ENCODE results near the gene SMC1B. TPM values are rescaled to one million over a fixed set of nuclear protein-coding genes. Genes with fewer than 3 reads are reported as not detected.

The SMC1B gene
- polyA plus RNA-seq, 1 donor from 2014 or later = not detected

- Histone ChIP-seq H3K36me3 (ENCODE audit: insufficient read depth, low read length) (no peaks in the 10 kb centered on the region), H4K20me1 (ENCODE audit: insufficient read depth) (no peaks in the 10 kb centered on the region), H3K4me3 (ENCODE audit: low read length) (no peak overlapping the region), H3K27ac (ENCODE audit: low read length) (no peak overlapping the region), H2AFZ (ENCODE audit: low read depth, low read length) (no peak overlapping the region), H3K4me2 (ENCODE audit: low read length) (no peak overlapping the region), H3F3A (ENCODE audit: insufficient read depth, low read length, poor library complexity, severe bottlenecking) (no peaks in the 10 kb centered on the region), H3K9me3 (ENCODE audit: low read length) (no peaks in the 10 kb centered on the region), H3K9me2 (ENCODE audit: insufficient read depth, low read length) (no peaks in the 10 kb centered on the region), H3K9ac (ENCODE audit: low read length) (no peak overlapping the region), H3K79me2 (replicated peaks; ENCODE audit: insufficient read depth, low read length) (peaks cover 3% of the 10 kb centered on the region), H3K27me3 (ENCODE audit: insufficient read depth, low read depth, low read length) (no peaks in the 10 kb centered on the region)
- TF ChIP-seq REST (IDR thresholded peaks at IDR 0.05; ENCODE audit: borderline replicate concordance) (no peak), MXI1 (conservative IDR thresholded peaks at IDR 0.05; ENCODE audit: poor library complexity, severe bottlenecking) (no peak), EZH2 (IDR thresholded peaks at IDR 0.05; ENCODE audit: borderline replicate concordance, insufficient read depth, low read length, poor library complexity, severe bottlenecking) (no peak)
Observed at GRCh38 chr22:45312856-45313255, 100.5 kb downstream of the SMC1B start.

- H3K36me3 ChIP-seq (ENCODE audit: insufficient read depth, low read length) = no peaks in the 10 kb centered on the region
- H3K9me2 ChIP-seq (ENCODE audit: insufficient read depth, low read length) = no peaks in the 10 kb centered on the region
- H3K4me3 ChIP-seq (ENCODE audit: low read length) = no peak overlapping the region
- TF ChIP-seq EZH2 (IDR thresholded peaks at IDR 0.05; ENCODE audit: borderline replicate concordance, insufficient read depth, low read length, poor library complexity, severe bottlenecking) (no peak), TAF1 (IDR thresholded peaks at IDR 0.05; ENCODE audit: low read depth) (no peak), RAD21 (conservative IDR thresholded peaks at IDR 0.05) (no peak), REST (IDR thresholded peaks at IDR 0.05; ENCODE audit: borderline replicate concordance) (no peak), EP300 (conservative IDR thresholded peaks at IDR 0.05; ENCODE audit: poor library complexity, severe bottlenecking) (no peak), CTCF (IDR thresholded peaks at IDR 0.05; ENCODE audit: poor library complexity, severe bottlenecking) (no peak), MXI1 (conservative IDR thresholded peaks at IDR 0.05; ENCODE audit: poor library complexity, severe bottlenecking) (no peak), POLR2AphosphoS5 (IDR thresholded peaks at IDR 0.05) (no peak), SMC3 (conservative IDR thresholded peaks at IDR 0.05; ENCODE audit: poor library complexity) (no peak)
- H3K9me3 ChIP-seq (ENCODE audit: low read length) = no peaks in the 10 kb centered on the region
- H3K4me2 ChIP-seq (ENCODE audit: low read length) = no peak overlapping the region
- no peak overlapping the region for H3K27ac ChIP-seq (ENCODE audit: low read length)
- H4K20me1 ChIP-seq (ENCODE audit: insufficient read depth) = no peaks in the 10 kb centered on the region
- no peak overlapping the region for H2AFZ ChIP-seq (ENCODE audit: low read depth, low read length)
- H3K27me3 ChIP-seq (ENCODE audit: insufficient read depth, low read depth, low read length) = no peaks in the 10 kb centered on the region
- H3K79me2 ChIP-seq (replicated peaks; ENCODE audit: insufficient read depth, low read length) = peaks cover 3% of the 10 kb centered on the region
- H3K9ac ChIP-seq (ENCODE audit: low read length) = no peak overlapping the region
- no peaks in the 10 kb centered on the region for H3F3A ChIP-seq (ENCODE audit: insufficient read depth, low read length, poor library complexity, severe bottlenecking)
Observed at GRCh38 chr22:45312415-45312814, 101.0 kb downstream of the SMC1B start.
